Glomerular visceral epithelial cell (primary cell): ENCODE measurements around the gene MYH7.
"Not testable (repeated sequence)": the region's sequence is repeated elsewhere in the genome, so short reads cannot be mapped to it uniquely, and the experiment has no call there.

Experiments
- DNase-seq: peaks from one replicate; pipeline ENCODE4 v3.0.0-alpha.2; 2016; ENCODE audit errors: extremely low spot score

Gene MYH7

DNA sequence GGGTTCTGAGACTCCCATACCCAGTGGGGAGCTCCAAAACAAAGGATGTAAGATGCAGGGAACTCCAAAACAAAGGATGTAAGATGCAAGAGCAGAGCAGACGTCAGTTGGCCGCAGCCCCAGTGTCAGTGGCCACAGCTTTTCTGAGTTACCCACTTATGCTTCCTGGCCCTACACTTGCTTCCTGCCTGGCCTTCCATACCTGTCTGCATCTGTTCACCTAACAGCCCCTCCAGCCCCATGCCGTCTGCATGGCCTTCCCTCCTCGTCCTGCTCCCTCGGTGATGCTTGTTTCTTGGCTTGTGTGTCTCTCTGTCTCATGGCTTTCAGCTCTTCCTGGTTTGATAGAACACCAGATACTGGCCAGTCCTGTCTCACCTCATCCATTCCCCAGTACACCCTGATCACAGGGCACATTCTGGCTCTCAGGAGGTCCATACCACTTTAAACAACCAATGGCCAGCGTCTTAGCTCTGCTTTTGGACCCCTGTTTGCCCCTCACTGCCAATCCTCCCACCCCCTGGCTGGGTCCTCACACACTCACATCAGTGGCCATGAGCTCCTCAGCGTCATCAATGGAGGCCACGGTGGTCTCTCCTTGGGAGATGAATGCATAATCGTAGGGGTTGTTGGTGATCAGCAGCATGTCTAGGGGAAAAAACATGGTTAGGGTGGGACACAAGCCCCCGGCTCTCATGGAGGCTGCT lies 5.3 kb downstream of the MYH7 start:
- no peak for DNase-seq

DNA sequence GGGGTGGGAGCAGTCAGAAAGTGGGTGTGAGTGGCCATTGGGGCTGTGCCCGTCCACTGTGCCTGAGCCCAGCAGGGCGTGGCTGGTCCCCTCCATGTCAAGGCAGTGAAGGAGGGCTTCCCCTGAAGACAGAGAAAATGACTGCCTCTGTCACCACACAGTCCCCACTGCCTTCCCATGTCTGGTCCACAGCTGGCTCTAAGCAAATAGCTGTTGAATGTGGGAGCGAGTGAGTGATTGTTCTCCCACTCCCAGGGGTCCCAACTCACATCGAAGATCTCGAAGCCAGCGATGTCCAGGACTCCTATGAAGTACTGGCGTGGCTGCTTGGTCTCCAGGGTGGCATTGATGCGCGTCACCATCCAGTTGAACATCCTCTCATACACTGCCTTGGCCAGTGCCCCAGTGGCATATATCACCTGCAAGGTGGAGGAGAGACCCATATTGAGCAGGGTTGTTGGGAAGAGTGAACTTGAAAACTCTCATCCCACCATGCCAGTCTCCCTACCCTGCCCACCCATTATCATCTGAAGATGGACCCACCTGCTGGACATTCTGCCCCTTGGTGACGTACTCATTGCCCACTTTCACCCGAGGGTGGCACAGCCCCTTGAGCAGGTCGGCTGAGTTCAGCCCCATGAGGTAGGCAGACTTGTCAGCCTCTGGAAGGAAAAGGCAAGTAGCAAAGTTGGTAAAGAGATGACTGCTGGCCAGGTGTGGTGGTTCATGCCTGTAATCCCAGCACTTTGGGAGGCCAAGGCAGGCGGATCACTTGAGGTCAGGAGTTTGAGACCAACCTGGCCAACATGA lies 6.6 kb downstream of the MYH7 start:
- DNase-seq = no peak

DNA sequence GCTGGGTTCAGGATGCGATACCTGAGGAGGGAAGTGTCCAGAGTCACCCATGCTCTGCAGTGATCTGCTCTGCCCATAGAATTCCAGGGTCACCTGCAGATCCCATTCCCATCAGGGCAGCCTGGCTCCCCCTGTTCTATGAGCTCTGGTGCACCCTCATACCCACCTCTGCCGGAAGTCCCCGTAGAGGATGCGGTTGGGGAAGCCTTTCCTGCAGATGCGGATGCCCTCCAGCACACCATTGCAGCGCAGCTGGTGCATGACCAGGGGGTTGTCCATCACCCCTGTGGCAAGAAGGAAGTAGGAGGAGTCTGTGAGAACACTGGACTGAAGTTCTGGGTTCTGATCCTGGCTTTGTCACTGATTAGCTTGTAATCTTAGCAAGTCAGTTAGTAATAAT lies 9.7 kb downstream of the MYH7 start:
- DNase-seq = not testable (repeated sequence)

DNA sequence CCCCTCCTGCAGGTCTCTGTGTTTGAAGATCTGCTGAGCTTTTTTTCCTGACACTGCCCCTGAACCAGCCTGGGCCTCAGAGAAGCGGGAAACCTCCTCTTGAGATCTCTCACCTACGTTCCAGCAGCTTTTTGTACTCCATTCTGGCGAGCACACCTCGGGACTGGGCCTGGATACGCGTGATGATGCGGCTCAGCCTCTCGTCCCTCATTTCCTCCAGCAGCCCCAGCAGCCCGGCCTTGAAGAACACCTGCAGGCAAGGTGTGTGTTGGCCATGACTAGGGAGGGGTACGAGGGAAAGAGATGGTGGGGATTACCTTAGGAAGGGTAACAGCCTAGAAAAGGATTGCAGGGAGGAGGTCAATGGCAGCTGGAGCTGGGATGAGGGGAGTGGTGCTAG lies 10.3 kb downstream of the MYH7 start:
- no peak for DNase-seq

DNA sequence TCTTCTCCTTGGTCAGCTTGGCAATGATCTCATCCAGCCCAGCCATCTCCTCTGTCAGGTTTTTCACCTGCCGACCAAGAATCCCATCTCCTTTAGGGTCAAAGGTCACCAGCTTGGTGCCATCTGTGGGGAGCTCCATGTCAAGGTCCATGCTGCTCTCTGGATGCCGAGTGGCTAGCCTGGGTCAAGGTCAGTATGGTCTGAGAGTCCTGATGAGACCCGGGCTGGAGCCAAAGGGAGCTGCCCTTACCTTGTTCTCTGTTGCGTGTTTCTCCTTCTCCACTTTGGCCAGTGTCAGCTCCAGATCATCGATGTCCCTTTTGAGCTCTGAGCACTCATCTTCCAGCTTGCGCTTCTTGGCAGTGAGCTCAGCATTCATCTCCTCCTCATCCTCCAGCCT lies 11.8 kb downstream of the MYH7 start:
- DNase-seq = no peak

DNA sequence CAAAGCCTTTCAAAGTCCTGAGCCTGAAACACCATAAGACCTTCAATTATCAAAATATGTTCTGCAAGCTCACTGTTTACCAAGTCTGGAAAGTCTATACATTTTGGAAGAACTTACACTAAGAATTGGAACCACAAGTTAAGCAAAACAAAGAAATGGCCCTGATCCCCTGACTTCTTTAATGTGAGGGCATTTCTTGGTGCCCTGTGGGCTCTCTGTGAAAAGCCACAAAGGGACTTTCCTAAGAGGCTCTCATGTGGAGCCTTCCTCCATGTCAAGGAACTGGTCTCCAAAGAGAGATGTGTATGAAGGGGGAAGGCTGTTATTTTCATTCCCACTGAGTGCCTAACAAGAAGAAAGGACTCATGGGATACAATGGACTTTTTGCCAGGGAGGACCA lies 13.9 kb downstream of the MYH7 start:
- no peak for DNase-seq

DNA sequence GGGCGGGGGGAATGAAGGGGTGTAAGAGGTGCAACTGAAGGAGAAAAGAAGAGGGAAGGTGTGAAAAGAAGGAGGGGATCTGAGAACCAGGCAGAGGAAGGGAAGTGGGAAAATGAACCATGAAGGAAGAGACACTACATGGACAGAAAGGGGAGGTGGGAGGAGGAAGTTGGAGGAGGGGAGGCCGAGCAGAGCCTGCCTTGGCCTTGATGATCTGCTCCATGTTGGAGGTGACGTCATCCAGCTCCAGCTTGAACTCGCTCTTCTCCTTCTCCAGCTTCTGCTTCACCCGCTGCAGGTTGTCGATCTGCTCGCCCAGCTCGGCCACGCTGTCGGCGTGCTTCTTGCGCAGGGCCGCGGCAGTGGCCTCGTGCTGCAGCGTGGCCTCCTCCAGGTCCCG lies 15.8 kb downstream of the MYH7 start:
- not testable (repeated sequence) for DNase-seq

DNA sequence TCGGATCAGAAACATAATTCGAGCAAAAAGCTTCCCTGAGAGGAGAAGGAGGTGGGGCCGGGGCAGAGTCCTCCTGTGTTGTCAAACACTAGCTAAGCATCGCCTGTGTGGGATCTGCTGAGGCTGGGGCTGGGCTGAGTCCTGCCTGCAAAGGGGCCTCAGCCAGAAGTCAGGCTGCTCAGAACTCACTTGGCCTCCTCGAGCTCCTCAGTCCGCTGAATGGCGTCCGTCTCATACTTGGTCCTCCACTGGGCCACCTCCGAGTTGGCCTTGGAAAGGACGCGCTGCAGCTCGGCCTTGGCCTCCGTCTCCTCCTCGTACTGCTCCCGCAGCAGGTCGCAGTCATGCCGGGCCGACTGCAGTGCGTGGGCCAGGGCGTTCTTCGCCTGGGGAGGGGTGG lies 17.4 kb downstream of the MYH7 start:
- no peak for DNase-seq

DNA sequence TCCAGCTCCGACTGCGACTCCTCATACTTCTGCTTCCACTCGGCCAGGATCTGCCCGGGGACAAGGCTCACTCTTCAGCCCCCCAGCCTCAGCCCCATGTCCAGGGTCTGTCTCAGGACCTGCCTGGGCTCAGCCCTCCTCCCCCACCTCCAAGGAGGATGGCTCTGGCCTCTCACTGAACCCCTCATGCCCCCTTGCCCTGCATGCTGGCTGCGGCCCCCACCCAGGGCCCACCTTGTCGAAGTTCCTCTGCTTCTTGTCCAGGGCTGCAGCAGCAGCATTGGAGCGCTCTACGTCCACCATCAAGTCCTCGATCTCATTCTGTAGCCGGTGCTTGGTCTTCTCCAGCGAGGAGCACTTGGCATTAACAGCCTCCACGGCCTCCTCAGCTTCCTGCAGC lies 18.2 kb downstream of the MYH7 start:
- DNase-seq = not testable (repeated sequence)

DNA sequence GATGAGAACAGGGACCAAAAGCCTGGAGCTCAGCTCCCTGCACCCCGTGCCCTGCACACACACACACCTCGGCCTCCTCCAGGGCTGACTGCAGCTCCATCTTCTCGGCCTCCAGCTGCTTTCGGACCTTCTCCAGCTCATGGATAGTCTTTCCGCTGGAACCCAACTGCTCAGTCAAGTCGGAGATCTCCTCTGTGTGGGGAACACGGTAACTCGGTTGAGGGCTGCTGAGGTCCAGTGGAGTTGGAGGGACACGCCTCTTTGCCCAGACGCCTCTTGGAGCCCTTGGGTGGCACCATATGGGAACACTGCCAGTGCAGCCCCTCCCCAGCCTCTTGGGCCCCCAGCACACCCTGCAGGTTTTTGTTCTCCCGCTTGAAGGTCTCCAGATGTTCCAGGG lies 18.7 kb downstream of the MYH7 start:
- DNase-seq = no peak

DNA sequence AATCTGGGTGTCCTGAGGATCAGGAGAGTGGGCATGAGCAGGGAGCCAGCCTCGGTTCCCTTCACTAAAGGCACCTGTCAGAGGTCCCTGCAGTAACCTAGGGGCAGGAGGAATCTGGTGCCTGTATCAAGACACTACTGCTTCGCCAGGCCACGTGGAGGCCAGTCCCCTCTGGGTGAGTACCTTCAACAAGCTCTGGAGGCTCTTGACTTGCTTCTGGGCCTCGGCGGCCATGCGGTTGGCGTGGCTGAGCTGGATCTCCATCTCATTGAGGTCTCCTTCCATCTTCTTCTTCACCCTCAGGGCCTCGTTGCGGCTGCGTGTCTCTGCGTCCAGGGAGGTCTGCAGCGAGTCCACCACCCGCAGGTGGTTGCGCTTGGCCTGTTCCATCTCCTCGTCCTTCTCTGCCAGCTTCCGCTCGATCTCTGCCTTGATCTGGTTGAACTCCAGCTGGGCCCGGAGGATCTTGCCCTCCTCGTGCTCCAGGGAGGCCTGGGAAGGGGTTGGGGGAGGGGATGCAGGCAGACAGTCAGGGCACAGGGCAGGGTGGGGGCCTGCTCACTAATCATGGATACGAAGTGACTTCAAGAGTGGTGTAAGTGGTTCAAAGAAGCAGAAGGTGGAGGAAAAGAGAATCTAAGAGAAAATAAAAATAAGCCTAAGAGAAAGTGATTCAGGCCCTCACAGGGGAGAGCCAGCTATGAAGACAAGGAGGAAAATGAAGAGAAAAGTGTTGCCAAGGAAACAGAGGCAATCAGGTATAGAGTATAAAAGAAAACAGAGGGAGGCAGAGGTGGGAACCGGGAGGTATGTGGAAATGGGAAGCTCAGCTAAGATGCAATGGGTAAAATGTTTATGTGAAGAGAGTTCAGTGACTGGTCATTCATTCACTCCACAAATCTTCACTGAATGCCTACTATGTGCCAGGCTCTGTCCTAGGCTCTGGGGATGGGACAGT lies 19.4 kb downstream of the MYH7 start:
- DNase-seq = no peak

DNA sequence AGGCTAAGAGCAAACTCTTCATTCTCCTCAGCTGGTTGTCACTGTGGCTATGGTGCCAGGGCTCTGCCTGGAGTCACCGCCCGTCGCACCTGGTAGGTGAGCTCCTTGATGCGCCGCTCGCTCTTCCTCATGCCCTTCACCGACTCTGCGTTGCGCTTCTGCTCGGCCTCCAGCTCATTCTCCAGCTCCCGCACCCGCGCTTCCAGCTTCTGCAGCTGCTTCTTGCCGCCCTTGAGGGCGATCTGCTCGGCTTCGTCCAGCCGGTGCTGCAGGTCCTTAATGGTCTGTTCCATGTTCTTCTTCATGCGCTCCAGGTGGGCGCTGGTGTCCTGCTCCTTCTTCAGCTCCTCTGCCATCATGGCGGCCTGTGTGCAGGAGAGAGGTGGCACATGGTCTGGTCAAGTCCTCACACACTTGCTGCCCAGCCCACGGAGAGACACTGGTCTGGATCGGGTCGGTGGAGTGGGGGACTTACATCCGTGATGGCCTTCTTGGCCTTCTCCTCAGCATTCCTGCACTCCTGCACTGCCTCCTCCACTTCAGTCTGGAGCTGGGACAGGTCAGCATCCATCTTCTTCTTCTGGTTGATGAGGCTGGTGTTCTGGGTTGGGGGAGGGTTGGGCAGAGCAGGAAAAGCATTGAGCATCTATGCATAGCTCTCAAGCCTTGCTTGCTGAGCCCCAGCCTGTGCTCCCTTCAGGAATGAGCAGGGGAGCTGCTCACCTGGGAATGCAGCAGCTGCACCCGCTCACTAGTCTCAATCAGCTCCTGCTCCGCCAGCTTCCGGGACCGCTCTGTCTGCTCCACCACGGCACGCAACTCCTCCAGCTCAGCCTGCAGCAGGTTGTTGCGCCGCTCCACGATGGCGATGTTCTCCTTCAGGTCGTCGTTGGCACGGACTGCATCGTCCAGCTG lies 20.3 kb downstream of the MYH7 start:
- DNase-seq = no peak

DNA sequence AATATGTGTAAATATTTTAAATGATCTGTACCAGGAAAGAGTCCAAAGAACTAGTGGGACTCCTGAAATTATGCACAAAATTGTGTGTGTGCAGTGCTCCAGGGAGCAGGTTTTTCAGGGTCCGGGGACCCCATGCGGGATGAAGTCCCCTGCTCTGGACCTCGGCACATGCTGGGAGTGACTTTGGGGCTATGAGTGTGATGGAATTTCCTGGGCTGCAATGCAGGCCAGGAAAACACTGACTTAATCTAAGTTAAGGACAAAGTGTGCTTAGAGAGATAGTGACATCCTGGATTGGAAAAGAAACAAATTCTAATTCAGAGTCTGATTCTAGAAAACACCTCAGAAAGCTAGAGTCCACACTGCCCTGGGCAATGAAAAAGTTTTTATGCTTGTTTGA lies 21.2 kb downstream of the MYH7 start:
- no peak for DNase-seq

DNA sequence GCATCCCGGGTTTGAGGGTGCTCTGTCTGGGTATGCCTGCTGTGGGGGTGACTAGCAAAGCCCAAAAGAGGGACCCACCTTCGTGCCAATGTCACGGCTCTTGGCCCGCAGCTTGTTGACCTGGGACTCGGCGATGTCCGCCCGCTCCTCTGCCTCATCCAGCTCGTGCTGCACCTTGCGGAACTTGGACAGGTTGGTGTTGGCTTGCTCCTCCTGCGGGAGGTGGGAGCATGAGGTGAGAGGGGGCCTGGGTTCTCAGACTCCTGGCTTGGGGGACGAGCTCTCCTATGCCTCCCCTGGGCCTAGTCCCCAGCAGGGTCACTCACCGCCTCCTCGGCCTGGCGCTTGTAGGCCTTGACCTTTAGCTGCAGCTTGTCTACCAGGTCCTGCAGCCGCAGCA lies 21.8 kb downstream of the MYH7 start:
- no peak for DNase-seq

DNA sequence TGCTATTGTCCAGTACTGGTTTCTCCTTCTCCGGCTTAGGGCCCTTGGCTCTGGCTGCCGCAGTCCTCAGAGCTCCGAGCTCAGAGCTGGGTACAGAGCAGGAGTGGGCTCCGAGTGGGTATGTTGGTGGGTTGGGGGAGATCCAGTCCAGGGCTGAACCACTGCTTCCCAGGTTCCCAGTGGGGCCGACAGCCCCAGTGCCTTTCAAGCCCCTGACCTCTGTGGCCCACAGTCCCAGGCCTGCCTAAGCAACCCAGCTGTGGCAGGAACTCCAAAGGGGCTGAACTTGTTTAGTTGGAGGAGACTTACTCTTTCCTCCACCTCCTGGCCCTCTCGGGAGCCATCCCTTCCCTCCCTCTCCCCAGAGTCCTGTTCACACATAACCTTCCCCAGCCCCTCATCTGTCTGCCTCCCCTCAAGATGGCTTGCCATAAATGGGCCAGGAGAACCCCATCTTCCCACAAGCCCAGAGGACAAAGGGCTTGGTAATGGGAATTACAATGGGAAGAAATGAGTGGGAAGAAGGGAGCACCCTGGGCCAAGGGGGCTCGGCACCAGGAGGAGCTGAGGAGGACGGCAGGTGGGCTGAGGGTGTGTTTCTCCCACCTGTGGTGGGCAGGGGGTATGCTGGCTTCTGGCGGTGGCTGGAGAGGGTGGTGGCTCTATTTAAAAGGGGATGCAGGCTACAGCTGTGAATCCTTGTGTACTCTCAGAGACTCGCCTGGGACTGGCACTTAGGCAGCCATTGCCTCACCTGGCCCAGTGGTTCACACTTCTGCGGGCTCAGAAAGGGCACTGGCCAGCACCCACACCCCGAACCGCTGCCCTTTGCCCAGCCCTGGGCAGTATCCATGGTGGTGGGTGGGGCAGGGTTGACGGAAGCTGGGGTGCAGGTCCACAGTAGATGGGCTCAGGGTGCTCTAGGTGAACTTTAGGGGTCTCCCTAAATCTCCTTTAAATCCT lies 23.6 kb downstream of the MYH7 start:
- no peak for DNase-seq

DNA sequence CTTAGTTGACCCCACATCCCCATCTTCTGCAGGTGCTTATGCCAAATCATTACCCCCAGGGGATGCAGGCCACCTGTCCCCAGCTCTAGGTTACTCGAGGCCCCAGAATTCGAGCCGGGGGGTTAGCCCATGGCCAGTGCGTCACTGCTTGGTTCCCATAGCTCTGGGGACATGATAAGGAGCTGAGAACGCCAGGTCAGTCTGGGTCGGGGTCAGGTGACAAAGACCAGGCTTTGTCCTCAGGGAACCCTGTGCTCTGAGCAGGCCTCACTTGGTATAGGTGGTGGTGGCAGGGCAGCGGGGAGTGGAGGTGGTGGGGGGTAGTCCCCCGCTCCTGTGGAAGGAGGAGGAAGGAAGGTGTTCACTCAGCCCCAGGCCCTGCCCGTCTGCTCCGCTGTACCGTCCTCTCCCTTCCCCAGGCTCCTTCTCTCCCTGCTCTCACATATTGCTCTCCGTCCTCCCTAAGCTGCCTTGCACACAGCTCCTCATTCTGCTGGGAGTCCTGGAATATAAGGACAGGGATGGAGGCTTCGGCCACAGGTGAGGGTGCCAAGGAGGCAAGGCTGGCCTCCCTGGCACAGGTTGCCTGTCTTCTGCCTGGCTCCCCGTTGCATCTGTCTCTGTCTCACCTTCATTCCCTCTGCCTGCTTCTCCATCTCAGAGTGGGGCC lies 25.4 kb downstream of the MYH7 start:
- no peak for DNase-seq

DNA sequence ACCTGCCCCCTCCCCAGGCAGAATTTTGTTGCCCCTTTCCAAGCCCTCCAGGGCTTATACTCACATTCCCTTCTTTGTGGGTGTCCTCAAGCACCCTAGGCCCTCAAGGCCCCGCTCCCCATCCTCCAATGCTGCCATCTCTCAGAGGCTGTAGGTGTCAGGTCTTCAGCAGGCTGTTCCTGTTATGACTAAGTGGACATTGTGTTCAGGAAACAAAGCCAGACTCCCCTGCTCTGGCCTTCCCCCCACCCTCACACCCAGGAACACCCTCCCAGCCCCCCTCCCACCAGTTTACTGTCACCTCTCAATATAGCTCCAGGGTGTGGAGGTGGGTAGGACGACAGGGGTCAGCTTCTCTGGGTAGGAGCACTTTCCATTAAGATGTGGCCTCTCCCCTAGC lies 26.0 kb downstream of the MYH7 start:
- DNase-seq = no peak

DNA sequence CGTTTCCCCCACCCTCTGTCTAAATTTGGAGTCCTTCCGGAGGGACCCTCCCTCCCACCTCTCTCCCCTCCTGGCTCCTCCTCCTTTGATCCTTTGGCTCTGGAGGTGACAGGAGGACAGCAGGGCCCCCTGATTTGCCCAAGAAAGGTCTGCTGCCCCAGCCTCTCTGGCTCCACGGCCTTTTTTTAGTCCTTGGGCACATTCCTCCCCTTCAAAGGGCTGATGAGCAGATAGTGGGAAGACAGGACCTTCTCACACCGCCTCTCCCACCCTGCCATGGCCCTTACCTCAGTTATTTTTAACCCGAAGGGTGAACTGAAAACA lies 27.2 kb downstream of the MYH7 start:
- no peak for DNase-seq

DNA sequence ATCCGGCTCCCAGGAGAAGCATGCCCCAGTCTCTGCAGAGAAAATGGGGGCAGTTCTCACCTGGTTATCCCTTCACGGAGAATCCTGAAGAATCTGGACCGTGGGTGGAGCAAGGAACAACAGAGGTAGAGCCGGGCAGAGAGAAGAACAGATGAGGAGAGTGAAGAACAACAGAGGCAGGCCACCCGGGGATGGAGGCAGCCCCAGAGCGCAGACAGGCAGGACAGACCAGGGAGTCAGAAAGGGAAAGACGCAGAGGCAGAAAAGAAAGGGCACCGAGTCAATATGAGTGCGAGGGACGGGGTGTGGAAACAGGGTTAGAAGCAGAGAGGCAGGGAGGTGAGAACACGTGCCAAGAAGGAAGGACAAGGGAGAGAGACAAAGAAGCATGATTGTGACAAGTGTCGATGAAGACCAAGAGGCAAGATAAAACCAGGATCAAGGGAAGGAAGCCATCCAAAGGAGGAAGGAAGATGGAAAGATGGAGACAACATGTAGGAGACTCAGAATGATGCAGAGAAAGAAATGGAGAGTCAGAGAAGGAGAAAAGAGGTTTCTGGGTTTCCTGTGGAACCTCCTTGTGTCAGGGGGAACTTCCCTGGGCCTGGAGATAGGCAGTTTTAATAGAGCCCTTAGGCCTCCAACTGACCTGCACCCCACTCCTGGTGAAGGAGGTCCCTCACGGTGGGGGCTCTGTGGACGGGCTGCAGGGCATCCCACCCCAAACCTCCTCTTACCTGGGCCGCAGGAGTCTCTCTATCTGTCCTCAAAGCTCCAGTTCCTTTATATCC lies 27.7 kb downstream of the MYH7 start, which contains the start of gene MYH6:
Gene MYH6 (minus strand): TSS at position 758 of the 791 bp plus-strand sequence. CDS start 1,050 bp downstream, outside the sequence.
- DNase-seq = no peak
